SH-SY5Y (cell line): Measurements from ENCODE around the gene AREG.

Source experiments
- GATA2 ChIP-seq: IDR thresholded peaks from 2 replicates; pipeline ENCODE4 v1.6.1; 2011; ENCODE audit warnings: mild to moderate bottlenecking, low read depth, low read length
- GATA3 ChIP-seq: IDR thresholded peaks from 2 replicates; pipeline ENCODE4 v1.6.1; 2011; ENCODE audit warnings: low read depth, mild to moderate bottlenecking, low read length, moderate library complexity

- TF ChIP-seq GATA3 (no peak), GATA2 (no peak)
Observed at GRCh38 chr4:74503580-74503979, 58.6 kb downstream of the AREG start.
